Hepatocyte (in vitro differentiated cells): ENCODE data around the gene PAK5. TPM values are rescaled to one million over a fixed set of nuclear protein-coding genes. Genes with fewer than 3 reads are reported as not detected.

Experiments
- DNase-seq: peaks from one replicate; pipeline ENCODE4 v3.0.0-alpha.2; 2016; ENCODE audit warnings: low spot score
- H2AFZ ChIP-seq: fragments of 200-600 bp; sonication (generic); 2 replicates; pipeline ENCODE4 v1.6.0; 2016; ENCODE audit warnings: antibody characterized with exemption, mild to moderate bottlenecking
- H3K27ac ChIP-seq: fragments of 200-600 bp; sonication (generic); 2 replicates; pipeline ENCODE4 v1.5.1; 2016; ENCODE audit warnings: mild to moderate bottlenecking
- H3K27me3 ChIP-seq: fragments of 200-600 bp; sonication (generic); 2 replicates; pipeline ENCODE4 v1.6.1; 2016
- H3K36me3 ChIP-seq: fragments of 200-600 bp; sonication (generic); replicated peaks from 2 replicates; pipeline ENCODE4 v1.5.1; 2016; ENCODE audit warnings: low read depth; ENCODE audit not compliant: insufficient read depth
- H3K4me1 ChIP-seq: fragments of 200-600 bp; sonication (generic); 2 replicates; pipeline ENCODE4 v1.5.1; 2016; ENCODE audit warnings: mild to moderate bottlenecking, moderate library complexity; ENCODE audit not compliant: insufficient read depth
- H3K4me2 ChIP-seq: fragments of 200-600 bp; sonication (generic); 2 replicates; pipeline ENCODE4 v1.6.0; 2016
- H3K4me3 ChIP-seq: fragments of 200-600 bp; sonication (generic); 2 replicates; pipeline ENCODE4 v1.5.1; 2016; ENCODE audit warnings: mild to moderate bottlenecking
- H3K79me2 ChIP-seq: fragments of 200-600 bp; sonication (generic); 2 replicates; pipeline ENCODE4 v1.6.0; 2017; ENCODE audit warnings: mild to moderate bottlenecking
- H3K9me2 ChIP-seq: fragments of 200-600 bp; sonication (generic); replicated peaks from 2 replicates; pipeline ENCODE4 v1.6.0; 2017; ENCODE audit warnings: mild to moderate bottlenecking; ENCODE audit not compliant: insufficient read depth
- H3K9me3 ChIP-seq: fragments of 200-600 bp; sonication (generic); 2 replicates; pipeline ENCODE4 v1.5.1; 2016; ENCODE audit warnings: low read depth, mild to moderate bottlenecking
- H4K20me1 ChIP-seq: fragments of 200-600 bp; sonication (generic); 2 replicates; pipeline ENCODE4 v1.6.0; 2016; ENCODE audit warnings: mild to moderate bottlenecking; ENCODE audit not compliant: insufficient read depth, poor library complexity, severe bottlenecking
- EZH2 ChIP-seq: fragments of 200-600 bp; sonication (generic); IDR thresholded peaks from 2 replicates; pipeline ENCODE4 v1.6.1; 2016; ENCODE audit warnings: antibody characterized with exemption, mild to moderate bottlenecking, borderline replicate concordance
- EZH2phosphoT487 ChIP-seq: fragments of 200-600 bp; sonication (generic); IDR thresholded peaks from one replicate; pipeline ENCODE4 v1.6.1; 2018; ENCODE audit warnings: antibody characterized with exemption, mild to moderate bottlenecking, low read depth, moderate library complexity; ENCODE audit not compliant: unreplicated experiment, severe bottlenecking
- WGBS: methylation state at CpG from one replicate; pipeline ENCODE4 v1.1.6; 2016; ENCODE audit warnings: low lambda C conversion rate; ENCODE audit errors: missing lambda C conversion rate; 5-methylcytosine and 5-hydroxymethylcytosine counted together
- polyA plus RNA-seq: library from polyadenylated mRNA; unstranded; fragments of >200 nt; fragmentation: Nextera tagmentation; extraction: Ambion mirVana; gene quantifications from 2 replicates; pipeline ENCODE4 v1.2.1, GENCODE V29; 2016
- total RNA-seq: library from RNA; depleted of rRNA; stranded (reverse); fragments of >200 nt; gene quantifications from 2 replicates; pipeline ENCODE4 v1.2.3, GENCODE V29; 2014
- TF ChIP-seq, protein P1 (sequence below): fragments of 200-600 bp; sonication (generic); IDR thresholded peaks from 2 replicates; pipeline ENCODE4 v1.5.1; 2016; ENCODE audit warnings: antibody characterized with exemption, mild to moderate bottlenecking; ENCODE audit not compliant: poor library complexity

PAK5 gene
- total and polyA plus RNA-seq, 2 experiments from 2014 or later: 0.56 to 0.97 TPM

- 94% methylated on average over 2 of the region's 2 CpGs for WGBS
- no peaks in the 10 kb centered on the region for H4K20me1 ChIP-seq
- H3K9me2 ChIP-seq: no peaks in the 10 kb centered on the region
- no peaks in the 10 kb centered on the region for H3K79me2 ChIP-seq
- no peak overlapping the region for H3K4me3 ChIP-seq
- no peak for DNase-seq
- no peaks in the 10 kb centered on the region for H3K4me1 ChIP-seq
- no peak overlapping the region for H3K27ac ChIP-seq
- H3K27me3 ChIP-seq: peaks cover 9% of the 10 kb centered on the region
- TF ChIP-seq, protein P1, sequence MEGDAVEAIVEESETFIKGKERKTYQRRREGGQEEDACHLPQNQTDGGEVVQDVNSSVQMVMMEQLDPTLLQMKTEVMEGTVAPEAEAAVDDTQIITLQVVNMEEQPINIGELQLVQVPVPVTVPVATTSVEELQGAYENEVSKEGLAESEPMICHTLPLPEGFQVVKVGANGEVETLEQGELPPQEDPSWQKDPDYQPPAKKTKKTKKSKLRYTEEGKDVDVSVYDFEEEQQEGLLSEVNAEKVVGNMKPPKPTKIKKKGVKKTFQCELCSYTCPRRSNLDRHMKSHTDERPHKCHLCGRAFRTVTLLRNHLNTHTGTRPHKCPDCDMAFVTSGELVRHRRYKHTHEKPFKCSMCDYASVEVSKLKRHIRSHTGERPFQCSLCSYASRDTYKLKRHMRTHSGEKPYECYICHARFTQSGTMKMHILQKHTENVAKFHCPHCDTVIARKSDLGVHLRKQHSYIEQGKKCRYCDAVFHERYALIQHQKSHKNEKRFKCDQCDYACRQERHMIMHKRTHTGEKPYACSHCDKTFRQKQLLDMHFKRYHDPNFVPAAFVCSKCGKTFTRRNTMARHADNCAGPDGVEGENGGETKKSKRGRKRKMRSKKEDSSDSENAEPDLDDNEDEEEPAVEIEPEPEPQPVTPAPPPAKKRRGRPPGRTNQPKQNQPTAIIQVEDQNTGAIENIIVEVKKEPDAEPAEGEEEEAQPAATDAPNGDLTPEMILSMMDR: no peak
- TF ChIP-seq EZH2 (no peak), EZH2phosphoT487 (no peak)
- H3K36me3 ChIP-seq: no peaks in the 10 kb centered on the region
- H3K4me2 ChIP-seq: no peak overlapping the region
- H3K9me3 ChIP-seq: no peaks in the 10 kb centered on the region
- no peak overlapping the region for H2AFZ ChIP-seq
Observed at GRCh38 chr20:9578594-9578993, 260.3 kb downstream of the PAK5 start.

- Histone ChIP-seq H4K20me1 (no peaks in the 10 kb centered on the region), H3K4me2 (no peak overlapping the region), H3K9me2 (no peaks in the 10 kb centered on the region), H3K4me3 (no peak overlapping the region), H3K27me3 (peaks cover 20% of the 10 kb centered on the region), H3K4me1 (no peaks in the 10 kb centered on the region), H3K27ac (no peak overlapping the region), H3K79me2 (no peaks in the 10 kb centered on the region), H3K9me3 (no peaks in the 10 kb centered on the region), H2AFZ (no peak overlapping the region), H3K36me3 (no peaks in the 10 kb centered on the region)
- no peak for TF ChIP-seq EZH2
- DNase-seq: no peak
- 93% methylated on average over 7 of the region's 7 CpGs for WGBS
Observed at GRCh38 chr20:9577397-9577796, 261.5 kb downstream of the PAK5 start.

DNA sequence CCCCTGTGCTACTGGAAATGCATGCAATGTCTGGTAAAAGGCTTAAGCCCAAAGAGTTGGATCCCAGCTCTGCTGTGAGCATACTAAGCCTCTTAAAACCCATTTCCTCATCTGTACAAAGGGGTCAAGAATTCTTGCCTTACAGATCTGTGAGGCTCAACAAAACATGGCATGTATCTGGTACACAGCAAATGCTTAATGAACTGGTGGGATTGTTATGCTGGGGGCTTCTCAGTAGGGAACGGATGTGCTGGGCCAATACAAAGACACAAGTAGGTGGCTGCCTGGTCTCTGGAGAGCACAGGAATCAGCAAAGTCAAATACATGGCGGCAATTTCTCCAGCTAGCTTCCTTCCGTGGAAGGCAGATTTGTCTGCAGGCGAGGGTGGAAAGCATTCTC lies 262.2 kb downstream of the PAK5 start:
- H3K9me2 ChIP-seq: no peaks in the 10 kb centered on the region
- H3K4me1 ChIP-seq: no peaks in the 10 kb centered on the region
- H3K27ac ChIP-seq: no peak overlapping the region
- no peak overlapping the region for H3K4me2 ChIP-seq
- 92% methylated on average over 4 of the region's 4 CpGs for WGBS
- H3K9me3 ChIP-seq: no peaks in the 10 kb centered on the region
- H3K27me3 ChIP-seq: peaks cover 20% of the 10 kb centered on the region
- H3K79me2 ChIP-seq: no peaks in the 10 kb centered on the region
- no peak for DNase-seq
- H3K4me3 ChIP-seq: no peak overlapping the region
- no peak for TF ChIP-seq EZH2phosphoT487
- TF ChIP-seq EZH2: no peak
- TF ChIP-seq, protein P1: no peak
- H3K36me3 ChIP-seq: no peaks in the 10 kb centered on the region
- H4K20me1 ChIP-seq: no peaks in the 10 kb centered on the region
- no peak overlapping the region for H2AFZ ChIP-seq

DNA sequence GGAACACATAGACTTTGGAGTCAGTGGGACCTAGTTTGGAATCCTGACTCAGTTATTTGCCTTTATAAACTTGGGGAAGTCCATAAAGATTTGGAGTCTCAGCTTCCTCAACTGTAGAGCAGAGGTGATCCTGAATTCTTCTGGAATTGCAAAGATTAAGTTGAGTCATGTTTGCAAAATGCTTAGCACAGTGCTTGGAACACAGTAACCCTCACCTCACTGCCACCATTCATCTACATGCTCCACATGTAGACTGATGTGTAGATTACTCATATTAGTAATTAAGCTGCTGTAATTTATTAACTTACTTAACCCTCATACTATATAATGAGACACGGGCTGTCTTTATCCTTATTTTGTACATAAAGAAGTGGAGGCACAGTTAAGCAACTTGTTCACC lies 263.0 kb downstream of the PAK5 start:
- H4K20me1 ChIP-seq: no peaks in the 10 kb centered on the region
- 81% methylated on average over 1 of the region's 1 CpG for WGBS
- no peak overlapping the region for H3K27ac ChIP-seq
- no peaks in the 10 kb centered on the region for H3K36me3 ChIP-seq
- no peaks in the 10 kb centered on the region for H3K9me2 ChIP-seq
- no peak for DNase-seq
- H3K4me1 ChIP-seq: no peaks in the 10 kb centered on the region
- H3K79me2 ChIP-seq: no peaks in the 10 kb centered on the region
- H3K4me2 ChIP-seq: no peak overlapping the region
- no peak overlapping the region for H2AFZ ChIP-seq
- TF ChIP-seq, protein P1: no peak
- no peaks in the 10 kb centered on the region for H3K9me3 ChIP-seq
- peaks cover 20% of the 10 kb centered on the region for H3K27me3 ChIP-seq
- H3K4me3 ChIP-seq: no peak overlapping the region
